ENCODE measurements around the gene CPLX3. TPM values are rescaled to one million over a fixed set of nuclear protein-coding genes. Genes with fewer than 3 reads are reported as not detected.

The CPLX3 gene
- total RNA-seq, 4 donors from 2014 or later = 0.47 TPM; not detected in 3

GRCh38 chr15:74790080-74790916 is 36.1 kb upstream of the CPLX3 start:
- TF ChIP-seq EP300 (IDR thresholded peaks at IDR 0.05) (no peak), POLR2A (IDR thresholded peaks at IDR 0.05) (no peak), CTCF (IDR thresholded peaks at IDR 0.05) (no peak), POLR2AphosphoS5 (IDR thresholded peaks at IDR 0.05) (no peak)
- no peak for DNase-seq (ENCODE audit: low spot score in 2 of 2)
- 36% methylated on average over 10 of the region's 15 CpGs for WGBS
- Histone ChIP-seq H3K27me3 (no peaks in the 10 kb centered on the region), H3K4me1 (peaks cover 87% of the 10 kb centered on the region), H3K4me3 (peak overlapping the region; percentile 2), H3K9me3 (no peaks in the 10 kb centered on the region), H3K27ac (peak overlapping the region; percentile 71), H3K36me3 (no peaks in the 10 kb centered on the region)

DNA sequence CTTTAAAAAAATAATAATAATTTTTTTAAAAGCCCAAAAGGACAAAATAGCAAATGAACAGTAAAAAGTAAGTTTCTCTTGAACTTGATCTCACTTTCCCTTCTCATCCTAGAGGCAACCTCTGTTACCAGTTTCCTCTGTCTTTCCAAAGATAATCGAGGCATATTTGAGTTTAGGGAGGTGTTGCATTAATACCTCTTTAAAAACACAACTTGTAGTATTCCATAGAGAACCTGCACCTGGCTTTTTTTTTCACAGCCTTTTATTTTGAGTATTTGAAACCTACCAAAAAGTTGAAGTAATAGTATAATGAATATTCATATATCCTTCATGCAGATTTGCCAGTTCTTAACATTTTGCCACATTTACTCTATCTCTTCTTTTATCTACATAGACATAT is 35.4 kb upstream of the CPLX3 start:
- no peak overlapping the region for H3K4me3 ChIP-seq
- 64% methylated on average over 1 of the region's 1 CpG for WGBS

DNA sequence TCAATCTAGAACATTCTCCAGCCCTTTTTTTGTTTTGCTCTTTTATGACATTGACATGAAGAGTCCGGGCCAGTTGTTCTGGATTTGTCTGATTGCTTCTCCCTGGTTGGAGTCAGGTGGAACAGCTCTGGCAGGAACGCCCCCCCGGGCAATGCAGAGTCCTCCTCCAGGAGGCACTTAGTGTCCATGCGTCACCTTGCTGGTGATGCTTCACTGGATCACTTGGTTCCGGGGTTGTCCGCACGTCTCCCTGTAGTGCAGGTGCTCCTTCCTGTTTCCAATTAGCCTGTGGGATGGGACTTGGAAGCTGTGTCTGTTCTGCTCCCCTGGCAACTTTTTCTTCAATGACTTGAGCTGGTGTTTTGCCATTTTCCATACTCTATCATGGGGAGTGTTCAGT is 34.8 kb upstream of the CPLX3 start:
- Histone ChIP-seq H3K27ac (no peak overlapping the region), H3K9me3 (no peaks in the 10 kb centered on the region), H3K4me3 (no peak overlapping the region), H3K27me3 (no peaks in the 10 kb centered on the region), H3K36me3 (no peaks in the 10 kb centered on the region), H3K4me1 (peaks cover 73% of the 10 kb centered on the region)
- DNase-seq (ENCODE audit: low spot score in 2 of 2) = no peak
- TF ChIP-seq CTCF (IDR thresholded peaks at IDR 0.05) = no peak
- TF ChIP-seq EP300 (IDR thresholded peaks at IDR 0.05) = no peak
- no peak for TF ChIP-seq POLR2A (IDR thresholded peaks at IDR 0.05)
- no peak for TF ChIP-seq POLR2AphosphoS5 (IDR thresholded peaks at IDR 0.05)
- WGBS = 67% methylated on average over 7 of the region's 7 CpGs

More for the DNA sequence above, 35.4 kb upstream of the CPLX3 start:
- Histone ChIP-seq H3K4me1 (peaks cover 79% of the 10 kb centered on the region), H3K36me3 (no peaks in the 10 kb centered on the region), H3K27me3 (no peaks in the 10 kb centered on the region), H3K9me3 (no peaks in the 10 kb centered on the region), H3K27ac (no peak overlapping the region)
- TF ChIP-seq EP300 (IDR thresholded peaks at IDR 0.05) = no peak
- TF ChIP-seq CTCF (IDR thresholded peaks at IDR 0.05) = no peak
- TF ChIP-seq POLR2AphosphoS5 (IDR thresholded peaks at IDR 0.05) = no peak
- no peak for TF ChIP-seq POLR2A (IDR thresholded peaks at IDR 0.05)
- DNase-seq (ENCODE audit: low spot score in 2 of 2) = no peak

DNA sequence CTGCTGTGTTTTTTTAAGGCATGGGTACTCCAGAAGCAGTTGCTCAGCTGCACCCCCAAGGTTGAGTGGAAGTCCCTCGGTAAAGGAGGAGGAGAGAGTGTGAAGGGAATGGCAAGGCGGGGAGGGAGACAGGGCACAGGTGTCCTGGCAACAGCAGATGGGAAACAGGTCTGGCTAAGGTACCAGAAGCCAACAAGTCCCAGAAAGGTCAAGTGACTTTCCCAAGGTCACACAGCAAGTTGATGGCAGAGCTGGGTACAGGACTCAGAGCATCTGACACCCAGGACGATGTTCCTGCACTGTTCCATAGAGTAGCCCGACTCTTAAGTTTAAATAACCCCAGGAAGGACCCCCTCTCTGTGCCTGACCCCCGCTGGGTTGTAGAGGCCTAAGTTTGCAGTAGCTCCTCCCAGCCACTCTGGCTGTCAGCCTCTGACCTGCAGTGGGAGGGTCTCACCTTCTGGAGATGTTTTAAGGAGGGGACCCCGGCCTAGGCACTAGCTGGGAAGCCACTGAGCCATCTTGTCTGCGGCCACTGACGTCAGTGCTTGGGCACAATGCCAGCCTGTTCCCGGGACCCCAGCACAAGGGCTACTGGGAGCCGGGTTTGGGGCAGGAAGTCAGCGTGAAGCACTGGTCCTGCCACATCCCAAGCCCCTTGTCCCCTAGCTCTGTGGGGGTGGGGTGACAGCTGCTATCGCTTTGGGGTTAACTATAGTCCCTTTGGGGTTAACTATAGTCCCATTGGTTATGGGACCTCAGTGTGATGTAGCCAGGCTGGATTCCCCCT is 34.0 kb upstream of the CPLX3 start:
- no peak overlapping the region for H3K27ac ChIP-seq
- H3K4me1 ChIP-seq = peaks cover 65% of the 10 kb centered on the region
- DNase-seq (ENCODE audit: low spot score in 2 of 2) = no peak
- no peaks in the 10 kb centered on the region for H3K27me3 ChIP-seq
- TF ChIP-seq EP300 (IDR thresholded peaks at IDR 0.05) (no peak), POLR2A (IDR thresholded peaks at IDR 0.05) (no peak), CTCF (IDR thresholded peaks at IDR 0.05) (no peak), POLR2AphosphoS5 (IDR thresholded peaks at IDR 0.05) (no peak)
- WGBS = 77% methylated on average over 12 of the region's 12 CpGs
- H3K4me3 ChIP-seq = no peak overlapping the region
- H3K36me3 ChIP-seq = no peaks in the 10 kb centered on the region
- H3K9me3 ChIP-seq = no peaks in the 10 kb centered on the region
